Spleen (tissue), 11 donors: ENCODE measurements around the gene INO80. TPM values are rescaled to one million over a fixed set of nuclear protein-coding genes. Genes with fewer than 3 reads are reported as not detected.
A peak's percentile ranks its signal among the peaks of the same experiment; 100 is the strongest.
"Not testable (repeated sequence)": the region's sequence is repeated elsewhere in the genome, so short reads cannot be mapped to it uniquely, and the experiment has no call there.

ENCODE experiments used
- DNase-seq: peaks from one replicate; pipeline ENCODE4 v3.0.0-alpha.2; 2020
- H3K27ac ChIP-seq, 8 donors: fragments of 200-600 bp; sonication (generic) in 7 of 8; 1 replicate in 4 of 8; 2 replicates in 4 of 8; pipeline versions ENCODE4 v1.5.0 to v1.8.0; 2016 to 2021; ENCODE audit warnings: inconsistent platforms in 4 of 8, mild to moderate bottlenecking in 4 of 8, moderate library complexity in 1 of 8
- H3K27me3 ChIP-seq, 7 donors: fragments of 200-600 bp; sonication (generic) in 6 of 7; replicated peaks in 1 of 7; 1 replicate in 4 of 7; 2 replicates in 3 of 7; pipeline versions ENCODE4 v1.5.0 to v1.8.0; 2016 to 2021; ENCODE audit warnings: inconsistent platforms in 3 of 7, mild to moderate bottlenecking in 1 of 7
- H3K36me3 ChIP-seq, 6 donors: fragments of 200-600 bp; sonication (generic) in 5 of 6; 1 replicate in 4 of 6; 2 replicates in 2 of 6; pipeline versions ENCODE4 v1.5.0 to v1.8.0; 2016 to 2021; ENCODE audit warnings: inconsistent platforms in 2 of 6
- H3K4me1 ChIP-seq, 6 donors: fragments of 200-600 bp; sonication (generic) in 5 of 6; 1 replicate in 3 of 6; 2 replicates in 3 of 6; pipeline versions ENCODE4 v1.5.0 to v1.8.0; 2016 to 2021; ENCODE audit warnings: inconsistent platforms in 3 of 6
- H3K4me3 ChIP-seq, 8 donors: fragments of 200-600 bp; sonication (generic) in 7 of 8; 1 replicate in 4 of 8; 2 replicates in 4 of 8; pipeline versions ENCODE4 v1.5.0 to v1.8.0; 2016 to 2021; ENCODE audit warnings: inconsistent platforms in 4 of 8, mild to moderate bottlenecking in 4 of 8, moderate library complexity in 2 of 8
- H3K9me3 ChIP-seq, 8 donors: fragments of 200-600 bp; sonication (generic) in 7 of 8; 1 replicate in 4 of 8; 2 replicates in 4 of 8; pipeline versions ENCODE4 v1.5.0 to v1.8.0; 2016 to 2021; ENCODE audit warnings: inconsistent platforms in 4 of 8
- POLR2A ChIP-seq, 3 donors: fragments of 450-650 bp; IDR thresholded peaks; one replicate each; pipeline ENCODE4 v1.5.1; 2017; ENCODE audit warnings: antibody characterized with exemption in 3 of 3, mild to moderate bottlenecking in 1 of 3
- POLR2AphosphoS5 ChIP-seq, 3 donors: sonication (generic); formaldehyde crosslinking; IDR thresholded peaks; one replicate each; pipeline ENCODE4 v1.5.1; 2017; ENCODE audit warnings: antibody characterized with exemption in 3 of 3
- WGBS, 5 donors: extraction: QIAGEN DNeasy Blood & Tissue Kit in 3 of 5; methylation state at CpG; one replicate each; pipeline versions ENCODE4 v1.1.5 to v1.1.7; 2013 to 2018; 5-methylcytosine and 5-hydroxymethylcytosine counted together
- intact Hi-C: fragments of 100-400 bp; cut with DNase I; formaldehyde crosslinking; loops from one replicate; pipeline ENCODE4 v1.15.0; 2023; ENCODE audit warnings: low total_unique reads
- polyA plus RNA-seq, 3 donors: library from polyadenylated mRNA; stranded (reverse); fragments of 200-250 nt; gene quantifications; one replicate each; pipeline ENCODE4 v1.2.1, GENCODE V29; 2013
- total RNA-seq, 7 donors: library from RNA; depleted of rRNA in 3 of 7; stranded (reverse); fragments of >200 nt in 3 of 7; fragmentation: NEBNext Ultra II Directional in 4 of 7; extraction: Animal tissue kit (Norgen Biotek cat#: 25700) in 4 of 7; gene quantifications; one replicate each; pipeline versions ENCODE4 v1.1.0 to v1.2.1, GENCODE V29; 2016 to 2021
- TF ChIP-seq, protein P1 (sequence below), 11 experiments: fragments of 200-600 bp in 7 of 11; fragments of 450-650 bp in 4 of 11; sonication (generic) in 4 of 11; IDR thresholded peaks in 8 of 11; conservative IDR thresholded peaks in 3 of 11; 1 replicate in 7 of 11; 2 replicates in 4 of 11; pipeline versions ENCODE4 v1.4.0 to v1.8.0; 2016 to 2021; ENCODE audit warnings: antibody characterized with exemption in 11 of 11, inconsistent platforms in 4 of 11, mild to moderate bottlenecking in 1 of 11
- donor health status: healthy with polysubstance abuse.
- donor health status: DM: no; HTN: no; CAD: no; lungs with moderate emphysema.
- donor health status: DM: no; HTN: no; CAD: no.
- donor health status: Bipolar disorder and iron deficiency.
- donor health status: healthy.
- donor health status: DM: no; HTN: no; CAD: no.
- donor health status: DM: yes; HTN: yes; CAD: no.

Gene INO80
- total and polyA plus RNA-seq, 10 donors: 5.2 to 39.4 (median 25.9) TPM

GRCh38 chr15:40963201-40963600 is 152.9 kb downstream of the INO80 start:
- Histone ChIP-seq H3K27ac (no peak overlapping the region), H3K36me3 (no peaks in the 10 kb centered on the region), H3K27me3 (no peaks in the 10 kb centered on the region), H3K4me1 (peaks cover 0 to 25% (median 9%) of the 10 kb centered on the region in 6 donors), H3K9me3 (no peaks in the 10 kb centered on the region), H3K4me3 (no peak overlapping the region)
- 90 to 93% (median 91%) methylated on average over 12 of the region's 12 CpGs for WGBS, 5 donors
- DNase-seq: no peak
- no peak for TF ChIP-seq POLR2AphosphoS5 (IDR thresholded peaks at IDR 0.05)
- TF ChIP-seq POLR2A (IDR thresholded peaks at IDR 0.05): no peak
- intact Hi-C loops: no loop called here

DNA sequence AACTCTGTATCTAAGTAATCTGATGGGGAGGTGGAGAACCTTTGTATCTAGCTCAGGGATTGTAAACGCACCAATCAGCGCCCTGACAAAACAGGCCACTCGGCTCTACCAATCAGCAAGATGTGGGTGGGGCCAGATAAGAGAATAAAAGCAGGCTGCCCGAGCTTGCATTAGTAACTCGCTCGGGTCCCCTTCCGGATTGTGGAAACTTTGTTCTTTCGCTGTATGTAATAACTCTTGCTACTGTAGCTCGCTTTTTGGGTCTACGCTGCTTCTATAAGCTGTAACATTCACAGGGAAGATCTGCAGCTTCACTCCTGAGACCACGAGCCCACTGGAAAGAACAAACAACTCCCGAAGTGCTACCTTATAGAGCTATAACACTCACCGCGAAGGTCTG is 153.8 kb downstream of the INO80 start:
- H3K9me3 ChIP-seq, H3K27me3 ChIP-seq, H3K27ac ChIP-seq, intact Hi-C loops, H3K36me3 ChIP-seq, H3K4me3 ChIP-seq, DNase-seq: not testable (repeated sequence)
- H3K4me1 ChIP-seq: peaks cover 0 to 25% (median 9%) of the 10 kb centered on the region in 6 donors
- 93 to 98% (median 95%) methylated on average over 14 of the region's 14 CpGs for WGBS, 5 donors

- H3K4me1 ChIP-seq: peaks cover 0 to 25% (median 9%) of the 10 kb centered on the region in 6 donors
- H3K36me3 ChIP-seq, intact Hi-C loops, H3K9me3 ChIP-seq, H3K27me3 ChIP-seq, H3K27ac ChIP-seq, H3K4me3 ChIP-seq, DNase-seq: not testable (repeated sequence)
- WGBS, 5 donors: 90 to 97% (median 92%) methylated on average over 15 to 25 of the region's 25 CpGs
Observed at GRCh38 chr15:40961740-40962139, 154.3 kb downstream of the INO80 start.

DNA sequence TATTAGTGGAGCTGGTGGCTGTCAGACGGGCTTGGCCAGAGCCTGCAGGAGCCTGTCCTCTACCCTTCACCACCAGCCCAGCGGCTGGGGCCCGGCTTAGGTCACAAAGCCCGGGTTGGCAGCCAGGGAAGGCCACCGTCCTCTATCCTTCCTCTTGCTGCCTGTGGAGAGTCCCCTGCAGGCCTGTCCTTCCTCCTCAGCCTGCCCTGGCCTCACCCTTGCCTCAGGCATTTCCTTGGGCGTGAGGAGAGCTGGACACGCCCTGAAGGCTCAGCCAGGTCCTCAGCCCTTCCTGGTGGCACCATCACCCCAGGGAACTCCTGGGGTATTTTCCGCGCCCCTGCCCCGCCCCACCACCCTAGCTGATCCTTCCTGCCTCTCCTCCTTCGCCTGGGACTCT is 155.2 kb downstream of the INO80 start:
- no peaks in the 10 kb centered on the region for H3K36me3 ChIP-seq
- 69 to 74% (median 70%) methylated on average over 7 to 11 of the region's 11 CpGs for WGBS, 5 donors

DNA sequence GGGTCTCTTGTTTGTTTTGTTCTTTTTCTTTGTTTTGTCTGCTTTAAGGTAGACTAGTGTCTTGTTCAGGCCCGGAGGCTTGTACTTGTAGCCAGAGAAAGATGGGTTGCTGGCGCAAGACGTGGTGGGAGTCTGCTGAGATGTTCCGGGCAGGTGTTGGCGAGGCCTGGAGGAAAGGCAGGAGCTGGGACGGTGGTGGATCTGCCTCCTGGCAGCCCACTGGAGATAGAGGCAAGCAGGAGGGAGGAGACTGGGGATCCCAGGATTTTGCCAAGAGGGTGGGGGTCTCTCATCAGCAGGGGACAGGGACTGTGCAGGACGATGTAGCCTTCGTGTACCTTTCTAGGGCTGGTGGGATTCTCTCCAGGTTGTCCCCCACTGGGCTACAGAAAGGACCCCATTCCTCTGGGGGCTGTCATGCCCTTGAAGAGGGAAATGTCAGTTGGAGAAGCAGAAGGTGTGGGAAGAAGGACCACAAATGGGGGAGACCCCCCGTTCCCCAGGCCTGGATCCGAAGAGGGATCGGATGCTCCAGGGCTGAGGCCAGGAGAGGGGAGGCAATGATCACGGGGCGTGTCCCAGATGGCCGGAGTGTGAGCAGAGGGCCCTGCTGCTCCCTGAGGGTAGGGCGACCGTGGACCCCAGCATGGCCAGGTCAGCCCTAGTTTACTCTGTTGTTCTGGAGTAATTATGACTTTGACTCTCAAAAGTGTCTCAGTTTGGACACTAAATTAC is 155.8 kb downstream of the INO80 start:
- DNase-seq: peak; percentile 51
- WGBS, 5 donors: 86 to 96% (median 92%) methylated on average over 16 of the region's 16 CpGs
- Histone ChIP-seq H3K36me3 (no peaks in the 10 kb centered on the region), H3K27me3 (no peaks in the 10 kb centered on the region), H3K9me3 (no peaks in the 10 kb centered on the region), H3K4me1 (peaks cover 0 to 18% (median 8%) of the 10 kb centered on the region in 6 donors), H3K27ac (peak overlapping the region in 3 of 8 donors; percentile 12 to 54 (median 12)), H3K4me3 (no peak overlapping the region)
- intact Hi-C loops: no loop called here
- TF ChIP-seq POLR2A (IDR thresholded peaks at IDR 0.05) (no peak), POLR2AphosphoS5 (IDR thresholded peaks at IDR 0.05) (no peak)
- TF ChIP-seq, protein P1, sequence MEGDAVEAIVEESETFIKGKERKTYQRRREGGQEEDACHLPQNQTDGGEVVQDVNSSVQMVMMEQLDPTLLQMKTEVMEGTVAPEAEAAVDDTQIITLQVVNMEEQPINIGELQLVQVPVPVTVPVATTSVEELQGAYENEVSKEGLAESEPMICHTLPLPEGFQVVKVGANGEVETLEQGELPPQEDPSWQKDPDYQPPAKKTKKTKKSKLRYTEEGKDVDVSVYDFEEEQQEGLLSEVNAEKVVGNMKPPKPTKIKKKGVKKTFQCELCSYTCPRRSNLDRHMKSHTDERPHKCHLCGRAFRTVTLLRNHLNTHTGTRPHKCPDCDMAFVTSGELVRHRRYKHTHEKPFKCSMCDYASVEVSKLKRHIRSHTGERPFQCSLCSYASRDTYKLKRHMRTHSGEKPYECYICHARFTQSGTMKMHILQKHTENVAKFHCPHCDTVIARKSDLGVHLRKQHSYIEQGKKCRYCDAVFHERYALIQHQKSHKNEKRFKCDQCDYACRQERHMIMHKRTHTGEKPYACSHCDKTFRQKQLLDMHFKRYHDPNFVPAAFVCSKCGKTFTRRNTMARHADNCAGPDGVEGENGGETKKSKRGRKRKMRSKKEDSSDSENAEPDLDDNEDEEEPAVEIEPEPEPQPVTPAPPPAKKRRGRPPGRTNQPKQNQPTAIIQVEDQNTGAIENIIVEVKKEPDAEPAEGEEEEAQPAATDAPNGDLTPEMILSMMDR (IDR thresholded peaks at IDR 0.05 in 8 of 11, conservative IDR thresholded peaks at IDR 0.05 in 3 of 11): no peak

More for the DNA sequence above, 155.2 kb downstream of the INO80 start:
- Histone ChIP-seq H3K27ac (peak overlapping the region in 3 of 8 donors; percentile 12 to 54 (median 12)), H3K27me3 (no peaks in the 10 kb centered on the region), H3K4me3 (no peak overlapping the region), H3K4me1 (peaks cover 0 to 20% (median 9%) of the 10 kb centered on the region in 6 donors), H3K9me3 (no peaks in the 10 kb centered on the region)
- peak; percentile 62 for DNase-seq
- TF ChIP-seq POLR2A (IDR thresholded peaks at IDR 0.05) (no peak), POLR2AphosphoS5 (IDR thresholded peaks at IDR 0.05) (peak in 2 of 3 donors; percentile 20 to 34)
- TF ChIP-seq, protein P1 (IDR thresholded peaks at IDR 0.05 in 8 of 11, conservative IDR thresholded peaks at IDR 0.05 in 3 of 11): no peak
- intact Hi-C loops: no loop called here
